ENCODE data around the gene CEP85. TPM values are rescaled to one million over a fixed set of nuclear protein-coding genes. Genes with fewer than 3 reads are reported as not detected.

The CEP85 gene
- total RNA-seq, 1 donor from 2014 or later, result 16.4 TPM

GRCh38 chr1:26318338-26319064, 84.5 kb downstream of the CEP85 start:
- POLR2A ChIA-PET, result interaction anchor here (0.6 to 14.1 kb wide), 16 partner anchors 10 to 1390 kb away, joined by 3 to 1638 read pairs (median 4); partner anchors contain the start of genes CEP85, HMGN2, PDIK1L and SH3BGRL3
- DNase-seq (peak; percentile 26), ATAC-seq (ENCODE audit: low read depth) (peak; percentile 5)
- intact Hi-C loops (cut with micrococcal nuclease), result no loop called here
- Mint-ChIP-seq H3K27ac (peak overlapping the region; percentile 98), H3K36me3 (ENCODE audit: low read depth) (peaks cover 42% of the 10 kb centered on the region), H3K9me3 (no peaks in the 10 kb centered on the region), H3K4me1 (peaks cover 95% of the 10 kb centered on the region), H3K27me3 (no peaks in the 10 kb centered on the region), H3K4me3 (peak overlapping the region; percentile 96)
- TF ChIP-seq CTCF (IDR thresholded peaks at IDR 0.05), result no peak
- CTCF ChIA-PET, result interaction anchor here (1.2 to 11.7 kb wide), 6 partner anchors 11 to 149 kb away, joined by 3 to 372 read pairs (median 10); partner anchors contain the start of genes CEP85, SH3BGRL3 and ZNF593

GRCh38 chr1:26320896-26321295, 86.9 kb downstream of the CEP85 start:
- TF ChIP-seq CTCF (IDR thresholded peaks at IDR 0.05), result no peak
- peaks cover 75% of the 10 kb centered on the region for H3K4me1 Mint-ChIP-seq
- intact Hi-C loops (cut with micrococcal nuclease), result loop anchor here (1.0 to 5.0 kb wide), 8 partner anchors 32 to 216 kb away; partner anchors contain the start of gene ZNF593
- H3K27me3 Mint-ChIP-seq, result no peaks in the 10 kb centered on the region
- ATAC-seq (ENCODE audit: low read depth) (peak; percentile 1), DNase-seq (peak; percentile 25)
- peak overlapping the region; percentile 96 for H3K4me3 Mint-ChIP-seq
- H3K9me3 Mint-ChIP-seq, result no peaks in the 10 kb centered on the region
- H3K36me3 Mint-ChIP-seq (ENCODE audit: low read depth), result peaks cover 51% of the 10 kb centered on the region
- ChIA-PET CTCF (interaction anchor here (1.0 to 11.7 kb wide), 16 partner anchors 11 to 178 kb away, joined by 3 to 372 read pairs (median 7); partner anchors contain the start of genes C1orf232, CEP85, SH3BGRL3 and ZNF593), POLR2A (interaction anchor here (0.6 to 14.1 kb wide), 9 partner anchors 13 to 151 kb away, joined by 4 to 1638 read pairs (median 8); partner anchors contain the start of genes CEP85, SH3BGRL3, UBXN11 and ZNF593)
- H3K27ac Mint-ChIP-seq, result peak overlapping the region; percentile 98

DNA sequence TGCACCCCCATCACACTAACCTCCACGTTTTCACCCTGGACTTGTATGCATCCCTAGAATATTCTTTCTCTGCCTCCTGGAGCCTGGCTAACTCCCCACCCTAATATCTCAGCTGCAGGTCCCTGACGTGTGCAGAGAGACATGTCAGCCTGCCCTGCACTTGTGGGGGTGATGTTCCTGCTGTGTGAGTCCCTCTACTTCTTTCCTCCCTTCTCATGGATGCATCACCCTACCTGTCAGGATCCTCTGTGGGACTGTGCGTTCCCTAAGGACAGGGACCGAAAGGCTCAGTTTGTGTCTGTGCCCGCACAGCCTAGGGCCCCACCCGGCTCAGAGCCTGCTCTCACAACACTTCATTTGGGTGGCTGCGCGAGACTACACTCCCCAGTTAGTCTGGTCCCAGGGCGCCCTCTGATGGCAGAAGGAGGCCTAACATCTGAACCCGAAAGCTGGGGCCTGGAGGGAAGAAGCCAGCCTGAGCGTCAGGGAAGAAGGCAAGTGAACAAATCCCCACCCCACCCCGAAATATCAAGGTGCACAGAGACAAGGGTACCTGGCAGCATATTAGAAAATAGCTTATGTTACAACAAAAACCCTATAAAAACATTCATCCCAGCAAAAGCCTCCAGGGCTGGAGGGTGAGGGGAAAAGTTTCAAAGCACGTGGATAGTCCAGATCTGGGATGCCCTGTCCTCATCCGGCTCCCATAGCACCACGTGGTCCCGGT, 87.5 kb downstream of the CEP85 start:
- Mint-ChIP-seq H3K27me3 (no peaks in the 10 kb centered on the region), H3K36me3 (ENCODE audit: low read depth) (peaks cover 51% of the 10 kb centered on the region), H3K4me3 (peak overlapping the region; percentile 87), H3K9me3 (no peaks in the 10 kb centered on the region), H3K27ac (peak overlapping the region; percentile 98), H3K4me1 (peaks cover 69% of the 10 kb centered on the region)
- POLR2A ChIA-PET, result interaction anchor here (0.6 to 14.1 kb wide), 11 partner anchors 14 to 152 kb away, joined by 4 to 1638 read pairs (median 6); partner anchors contain the start of genes CEP85, SH3BGRL3, UBXN11 and ZNF593
- CTCF ChIA-PET, result interaction anchor here (0.6 to 11.7 kb wide), 27 partner anchors 12 to 426 kb away, joined by 3 to 372 read pairs (median 3); partner anchors contain the start of genes C1orf232, CEP85, CNKSR1 and SH3BGRL3
- ATAC-seq (ENCODE audit: low read depth), result peak; percentile 71
- intact Hi-C loops (cut with micrococcal nuclease), result loop anchor here (1.0 to 5.0 kb wide), 8 partner anchors 32 to 216 kb away; partner anchors contain the start of gene ZNF593
- peak; percentile 91 for DNase-seq
- peak; percentile 32 for TF ChIP-seq CTCF (IDR thresholded peaks at IDR 0.05)

- no peak for ATAC-seq (ENCODE audit: low read depth)
- Mint-ChIP-seq H3K4me3 (no peak overlapping the region), H3K9me3 (no peaks in the 10 kb centered on the region), H3K36me3 (ENCODE audit: low read depth) (peaks cover 51% of the 10 kb centered on the region), H3K27ac (no peak overlapping the region), H3K27me3 (no peaks in the 10 kb centered on the region), H3K4me1 (peaks cover 64% of the 10 kb centered on the region)
- POLR2A ChIA-PET, result interaction anchor here (1.0 to 14.1 kb wide), 5 partner anchors 14 to 152 kb away, joined by 4 to 1638 read pairs (median 8); partner anchors contain the start of genes SH3BGRL3, UBXN11 and ZNF593
- TF ChIP-seq CTCF (IDR thresholded peaks at IDR 0.05), result no peak
- DNase-seq, result no peak
- CTCF ChIA-PET, result interaction anchor here (0.6 to 11.7 kb wide), 26 partner anchors 12 to 426 kb away, joined by 3 to 372 read pairs (median 4); partner anchors contain the start of genes C1orf232, CEP85, CNKSR1 and SH3BGRL3
- intact Hi-C loops (cut with micrococcal nuclease), result loop anchor here (5.0 kb wide), 1 partner anchor 95 kb away; no protein-coding TSS in a partner anchor
These were observed 88.0 kb downstream of the CEP85 start for GRCh38 chr1:26322042-26322331.

Measured in activated B cell treated with CpG ODN at 0.5 μM for 24 hours (primary cell).